Stomach (tissue), 4 donors: ENCODE results near the gene FSCN2.

Source experiments
- EP300 ChIP-seq: sonication (generic); formaldehyde crosslinking; IDR thresholded peaks from one replicate; pipeline ENCODE4 v1.6.1; 2017; ENCODE audit warnings: antibody characterized with exemption
- POLR2A ChIP-seq, 4 donors: fragments of 450-650 bp; IDR thresholded peaks; one replicate each; pipeline ENCODE4 v1.6.1; 2016; ENCODE audit warnings: antibody characterized with exemption in 4 of 4, control low read depth in 2 of 4, mild to moderate bottlenecking in 1 of 4, moderate library complexity in 1 of 4
- POLR2AphosphoS5 ChIP-seq, 3 donors: sonication (generic); formaldehyde crosslinking; IDR thresholded peaks; one replicate each; pipeline ENCODE4 v1.6.1; 2016; ENCODE audit warnings: antibody characterized with exemption in 3 of 3
- TF ChIP-seq, protein P1 (sequence below), 7 experiments: fragments of 450-650 bp in 4 of 7; fragments of 200-600 bp in 3 of 7; sonication (generic) in 3 of 7; IDR thresholded peaks; one replicate each; pipeline ENCODE4 v1.5.1; 2016 to 2019; ENCODE audit warnings: antibody characterized with exemption in 7 of 7, control low read depth in 2 of 7, mild to moderate bottlenecking in 1 of 7

DNA sequence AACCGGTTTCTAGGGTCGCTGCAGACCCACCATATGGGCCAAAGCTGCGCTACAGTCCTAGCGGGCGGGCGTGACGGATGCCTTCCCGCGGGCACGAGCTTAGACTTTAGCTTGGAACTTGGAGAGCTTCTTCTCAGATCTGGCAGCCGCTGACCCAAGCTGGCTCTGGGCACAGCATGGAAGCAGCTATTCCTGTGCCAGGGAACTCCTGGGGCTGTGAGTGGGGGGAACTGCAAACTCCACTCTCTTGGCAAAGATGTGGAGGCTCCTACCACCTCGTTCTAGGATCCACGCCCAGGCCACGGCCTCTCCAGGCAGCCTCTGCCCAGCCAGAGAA is 15.1 kb downstream of the FSCN2 start:
- no peak for TF ChIP-seq POLR2AphosphoS5 (IDR thresholded peaks at IDR 0.05)
- TF ChIP-seq, protein P1, sequence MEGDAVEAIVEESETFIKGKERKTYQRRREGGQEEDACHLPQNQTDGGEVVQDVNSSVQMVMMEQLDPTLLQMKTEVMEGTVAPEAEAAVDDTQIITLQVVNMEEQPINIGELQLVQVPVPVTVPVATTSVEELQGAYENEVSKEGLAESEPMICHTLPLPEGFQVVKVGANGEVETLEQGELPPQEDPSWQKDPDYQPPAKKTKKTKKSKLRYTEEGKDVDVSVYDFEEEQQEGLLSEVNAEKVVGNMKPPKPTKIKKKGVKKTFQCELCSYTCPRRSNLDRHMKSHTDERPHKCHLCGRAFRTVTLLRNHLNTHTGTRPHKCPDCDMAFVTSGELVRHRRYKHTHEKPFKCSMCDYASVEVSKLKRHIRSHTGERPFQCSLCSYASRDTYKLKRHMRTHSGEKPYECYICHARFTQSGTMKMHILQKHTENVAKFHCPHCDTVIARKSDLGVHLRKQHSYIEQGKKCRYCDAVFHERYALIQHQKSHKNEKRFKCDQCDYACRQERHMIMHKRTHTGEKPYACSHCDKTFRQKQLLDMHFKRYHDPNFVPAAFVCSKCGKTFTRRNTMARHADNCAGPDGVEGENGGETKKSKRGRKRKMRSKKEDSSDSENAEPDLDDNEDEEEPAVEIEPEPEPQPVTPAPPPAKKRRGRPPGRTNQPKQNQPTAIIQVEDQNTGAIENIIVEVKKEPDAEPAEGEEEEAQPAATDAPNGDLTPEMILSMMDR (IDR thresholded peaks at IDR 0.05): no peak
- no peak for TF ChIP-seq EP300
- TF ChIP-seq POLR2A (IDR thresholded peaks at IDR 0.05): no peak
